GM12865 (cell line): ENCODE results near the gene GRIN3B.

Experiments used
- DNase-seq: peaks from one replicate; pipeline ENCODE4 v3.0.0; 2010; ENCODE audit warnings: low read depth
- H3K4me3 ChIP-seq: 2 replicates; pipeline ENCODE4 v1.5.1; 2011; ENCODE audit warnings: mild to moderate bottlenecking, low read depth, low read length, control low read depth
- TF ChIP-seq, protein P1 (sequence below): IDR thresholded peaks from 2 replicates; pipeline ENCODE4 v1.5.1; 2011; ENCODE audit warnings: low read length, control low read depth, low read depth, inconsistent platforms; ENCODE audit not compliant: insufficient read depth; ENCODE audit errors: missing control alignments

GRIN3B gene

DNA sequence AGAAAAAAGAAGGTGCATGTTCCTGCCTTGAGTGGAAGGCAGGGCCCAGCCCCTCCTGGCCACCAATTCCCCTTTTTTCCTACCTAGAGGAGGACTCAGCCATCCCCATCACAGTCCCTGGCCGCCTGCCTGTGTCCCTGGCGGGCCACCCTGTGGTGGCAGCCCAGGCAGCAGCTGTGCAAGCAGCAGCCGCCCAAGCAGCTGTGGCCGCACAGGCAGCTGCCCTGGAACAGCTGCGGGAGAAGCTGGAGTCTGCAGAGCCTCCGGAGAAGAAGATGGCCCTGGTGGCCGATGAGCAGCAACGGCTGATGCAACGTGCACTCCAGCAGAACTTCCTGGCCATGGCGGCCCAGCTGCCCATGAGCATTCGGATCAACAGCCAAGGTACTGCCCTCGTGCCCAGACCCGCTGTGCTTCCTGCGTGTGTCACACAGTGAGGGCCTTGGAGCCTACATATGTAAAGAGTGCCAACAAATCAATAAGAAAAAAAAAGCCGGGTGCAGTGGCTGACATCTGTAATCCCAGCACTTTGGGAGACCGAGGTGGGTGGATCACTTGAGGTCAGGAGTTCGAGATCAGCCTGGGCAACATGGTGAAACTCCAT lies 33.6 kb upstream of the GRIN3B start:
- TF ChIP-seq, protein P1, sequence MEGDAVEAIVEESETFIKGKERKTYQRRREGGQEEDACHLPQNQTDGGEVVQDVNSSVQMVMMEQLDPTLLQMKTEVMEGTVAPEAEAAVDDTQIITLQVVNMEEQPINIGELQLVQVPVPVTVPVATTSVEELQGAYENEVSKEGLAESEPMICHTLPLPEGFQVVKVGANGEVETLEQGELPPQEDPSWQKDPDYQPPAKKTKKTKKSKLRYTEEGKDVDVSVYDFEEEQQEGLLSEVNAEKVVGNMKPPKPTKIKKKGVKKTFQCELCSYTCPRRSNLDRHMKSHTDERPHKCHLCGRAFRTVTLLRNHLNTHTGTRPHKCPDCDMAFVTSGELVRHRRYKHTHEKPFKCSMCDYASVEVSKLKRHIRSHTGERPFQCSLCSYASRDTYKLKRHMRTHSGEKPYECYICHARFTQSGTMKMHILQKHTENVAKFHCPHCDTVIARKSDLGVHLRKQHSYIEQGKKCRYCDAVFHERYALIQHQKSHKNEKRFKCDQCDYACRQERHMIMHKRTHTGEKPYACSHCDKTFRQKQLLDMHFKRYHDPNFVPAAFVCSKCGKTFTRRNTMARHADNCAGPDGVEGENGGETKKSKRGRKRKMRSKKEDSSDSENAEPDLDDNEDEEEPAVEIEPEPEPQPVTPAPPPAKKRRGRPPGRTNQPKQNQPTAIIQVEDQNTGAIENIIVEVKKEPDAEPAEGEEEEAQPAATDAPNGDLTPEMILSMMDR: no peak
- DNase-seq: no peak
- H3K4me3 ChIP-seq: no peak overlapping the region

- no peak for DNase-seq
- TF ChIP-seq, protein P1: peak; percentile 60
These were observed 29.5 kb upstream of the GRIN3B start for GRCh38 chr19:970695-971094.

DNA sequence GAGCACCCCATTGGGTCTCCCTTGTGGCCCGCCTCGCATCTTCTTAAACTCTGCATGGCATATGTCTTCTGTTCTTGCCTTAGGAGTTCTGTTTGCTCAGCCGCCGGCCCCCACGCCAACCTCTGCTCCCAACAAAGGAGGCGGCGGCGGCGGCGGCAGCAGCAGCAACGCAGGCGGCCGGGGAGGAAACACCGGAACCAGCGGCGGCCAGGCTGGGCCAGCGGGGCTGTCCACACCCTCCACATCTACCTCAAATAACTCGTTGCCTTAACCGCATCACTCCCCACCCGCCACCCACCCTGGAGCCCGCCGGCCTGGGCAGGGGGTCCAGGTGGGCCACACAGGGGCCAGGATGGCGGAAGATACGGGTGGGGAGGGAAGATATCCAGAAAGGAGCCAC lies 28.4 kb upstream of the GRIN3B start:
- H3K4me3 ChIP-seq: no peak overlapping the region
- DNase-seq: no peak
- TF ChIP-seq, protein P1: no peak

More at GRCh38 chr19:970695-971094, 29.5 kb upstream of the GRIN3B start:
- H3K4me3 ChIP-seq: no peak overlapping the region

- no peak for DNase-seq
- no peak overlapping the region for H3K4me3 ChIP-seq
- TF ChIP-seq, protein P1: no peak
These were observed 27.9 kb upstream of the GRIN3B start for GRCh38 chr19:972281-972680.

GRCh38 chr19:973726-974563 lies 26.3 kb upstream of the GRIN3B start:
- TF ChIP-seq, protein P1: no peak

GRCh38 chr19:974564-975257 lies 25.5 kb upstream of the GRIN3B start:
- DNase-seq: no peak
- TF ChIP-seq, protein P1: no peak
- H3K4me3 ChIP-seq: no peak overlapping the region

More at GRCh38 chr19:973726-974563, 26.3 kb upstream of the GRIN3B start:
- DNase-seq: no peak
- H3K4me3 ChIP-seq: no peak overlapping the region
